Suprapubic skin (tissue), 3 donors: ENCODE data around the gene MED15.

ENCODE experiments used
- CTCF ChIP-seq, 2 donors: fragments of 200-600 bp in 1 of 2; fragments of 450-650 bp in 1 of 2; sonication (generic) in 1 of 2; IDR thresholded peaks; one replicate each; pipeline ENCODE4 v1.5.1; 2016 to 2019; ENCODE audit warnings: antibody characterized with exemption in 2 of 2, mild to moderate bottlenecking in 1 of 2, moderate library complexity in 1 of 2
- POLR2AphosphoS5 ChIP-seq, 3 donors: sonication (generic); formaldehyde crosslinking; IDR thresholded peaks; one replicate each; pipeline ENCODE4 v1.6.1; 2017; ENCODE audit warnings: antibody characterized with exemption in 3 of 3

- TF ChIP-seq CTCF (IDR thresholded peaks at IDR 0.05) (no peak), POLR2AphosphoS5 (IDR thresholded peaks at IDR 0.05) (no peak)
Observed at GRCh38 chr22:20497426-20497825, 10.0 kb upstream of the MED15 start.
